Natural killer cell treated with Interleukin-12 subunit alpha and Interleukin-12 subunit beta and Interleukin-15 and Interleukin-18, amount 100 ng/mL, for 72 hours (primary cell): ENCODE results near the gene LRP1. TPM values are rescaled to one million over a fixed set of nuclear protein-coding genes. Genes with fewer than 3 reads are reported as not detected.

Source experiments
- ATAC-seq, 2 donors: fragments of 150-1000 bp; cut with Tn5 transposase in 1 of 2; sonication (Bioruptor Pico), chemical (Tn5 transposase) in 1 of 2; 2 replicates each; pipeline ENCODE4 v1.10.0; 2021
- DNase-seq: peaks from one replicate; pipeline ENCODE4 v3.0.0; 2022; ENCODE audit warnings: low spot score
- H3K27ac Mint-ChIP-seq, 2 donors: 1 replicate in 1 of 2; 2 replicates in 1 of 2; pipeline ENCODE4 v1.8.0; 2022; ENCODE audit warnings: mixed read lengths in 2 of 2, mild to moderate bottlenecking in 1 of 2, moderate library complexity in 1 of 2
- H3K27me3 Mint-ChIP-seq, 2 donors: 1 replicate in 1 of 2; 2 replicates in 1 of 2; pipeline ENCODE4 v1.8.0; 2022; ENCODE audit warnings: mixed read lengths in 2 of 2
- H3K36me3 Mint-ChIP-seq: one replicate; pipeline ENCODE4 v1.8.0; 2022; ENCODE audit warnings: mixed read lengths
- H3K4me1 Mint-ChIP-seq, 2 donors: 1 replicate in 1 of 2; 2 replicates in 1 of 2; pipeline ENCODE4 v1.8.0; 2022; ENCODE audit warnings: low read depth in 2 of 2, mixed read lengths in 2 of 2, mild to moderate bottlenecking in 1 of 2
- H3K4me3 Mint-ChIP-seq: one replicate; pipeline ENCODE4 v1.8.0; 2022; ENCODE audit warnings: mixed read lengths
- H3K9me3 Mint-ChIP-seq: 2 replicates; pipeline ENCODE4 v1.8.0; 2022; ENCODE audit warnings: mixed read lengths
- total RNA-seq, 2 donors: library from RNA; stranded (reverse); gene quantifications; one replicate each; pipeline ENCODE4 v1.2.3, GENCODE V29; 2022

LRP1 gene
- total RNA-seq, 2 donors from 2014 or later: 0.42 to 0.45 TPM

GRCh38 chr12:57221169-57221917 is 93.1 kb downstream of the LRP1 start:
- ATAC-seq: no peak
- peaks cover 44 to 56% of the 10 kb centered on the region in 2 donors for H3K4me1 Mint-ChIP-seq
- H3K4me3 Mint-ChIP-seq: peak overlapping the region; percentile 30
- no peaks in the 10 kb centered on the region for H3K9me3 Mint-ChIP-seq
- no peaks in the 10 kb centered on the region for H3K36me3 Mint-ChIP-seq
- H3K27me3 Mint-ChIP-seq: peaks cover 52 to 75% of the 10 kb centered on the region in 2 donors
- DNase-seq: no peak
- no peak overlapping the region for H3K27ac Mint-ChIP-seq

GRCh38 chr12:57222286-57223190 is 94.3 kb downstream of the LRP1 start:
- peak overlapping the region; percentile 62 for H3K4me3 Mint-ChIP-seq
- H3K27me3 Mint-ChIP-seq: peaks cover 55 to 80% of the 10 kb centered on the region in 2 donors
- H3K9me3 Mint-ChIP-seq: no peaks in the 10 kb centered on the region
- H3K4me1 Mint-ChIP-seq: peaks cover 48 to 60% of the 10 kb centered on the region in 2 donors
- DNase-seq (no peak), ATAC-seq (no peak)
- no peaks in the 10 kb centered on the region for H3K36me3 Mint-ChIP-seq
- peak overlapping the region in 1 of 2 donors; percentile 0 for H3K27ac Mint-ChIP-seq

- ATAC-seq (peak; percentile 92 to 93), DNase-seq (peak; percentile 80)
- peaks cover 49 to 59% of the 10 kb centered on the region in 2 donors for H3K4me1 Mint-ChIP-seq
- peak overlapping the region in 1 of 2 donors; percentile 0 for H3K27ac Mint-ChIP-seq
- peaks cover 51 to 75% of the 10 kb centered on the region in 2 donors for H3K27me3 Mint-ChIP-seq
- no peaks in the 10 kb centered on the region for H3K36me3 Mint-ChIP-seq
- no peaks in the 10 kb centered on the region for H3K9me3 Mint-ChIP-seq
- H3K4me3 Mint-ChIP-seq: peak overlapping the region; percentile 62
Observed at GRCh38 chr12:57223191-57224165, 95.2 kb downstream of the LRP1 start.

- Mint-ChIP-seq H3K27ac (no peak overlapping the region), H3K9me3 (no peaks in the 10 kb centered on the region), H3K27me3 (peaks cover 43 to 65% of the 10 kb centered on the region in 2 donors), H3K4me1 (peaks cover 55 to 63% of the 10 kb centered on the region in 2 donors), H3K4me3 (peak overlapping the region; percentile 62), H3K36me3 (no peaks in the 10 kb centered on the region)
- DNase-seq (no peak), ATAC-seq (no peak)
Observed at GRCh38 chr12:57224278-57224972, 96.1 kb downstream of the LRP1 start.

- Mint-ChIP-seq H3K4me3 (peak overlapping the region; percentile 62), H3K36me3 (peaks cover 4% of the 10 kb centered on the region), H3K27me3 (peaks cover 38 to 58% of the 10 kb centered on the region in 2 donors), H3K27ac (no peak overlapping the region), H3K4me1 (peaks cover 62 to 66% of the 10 kb centered on the region in 2 donors), H3K9me3 (no peaks in the 10 kb centered on the region)
- DNase-seq: no peak
- ATAC-seq: peak; percentile 54 to 65
Observed at GRCh38 chr12:57224973-57225679, 96.8 kb downstream of the LRP1 start.

- H3K27me3 Mint-ChIP-seq: peaks cover 35 to 52% of the 10 kb centered on the region in 2 donors
- H3K36me3 Mint-ChIP-seq: peaks cover 10% of the 10 kb centered on the region
- ATAC-seq (no peak), DNase-seq (no peak)
- peaks cover 65 to 70% of the 10 kb centered on the region in 2 donors for H3K4me1 Mint-ChIP-seq
- H3K4me3 Mint-ChIP-seq: peak overlapping the region; percentile 38
- H3K9me3 Mint-ChIP-seq: no peaks in the 10 kb centered on the region
- no peak overlapping the region for H3K27ac Mint-ChIP-seq
Observed at GRCh38 chr12:57225680-57226210, 97.5 kb downstream of the LRP1 start.

GRCh38 chr12:57226588-57227314 is 98.5 kb downstream of the LRP1 start:
- H3K4me1 Mint-ChIP-seq: peaks cover 64 to 69% of the 10 kb centered on the region in 2 donors
- ATAC-seq (no peak), DNase-seq (no peak)
- no peak overlapping the region for H3K27ac Mint-ChIP-seq
- peak overlapping the region; percentile 38 for H3K4me3 Mint-ChIP-seq
- H3K36me3 Mint-ChIP-seq: peaks cover 11% of the 10 kb centered on the region
- no peaks in the 10 kb centered on the region for H3K9me3 Mint-ChIP-seq
- peaks cover 28 to 42% of the 10 kb centered on the region in 2 donors for H3K27me3 Mint-ChIP-seq

GRCh38 chr12:57227315-57228115 is 99.2 kb downstream of the LRP1 start:
- peaks cover 11% of the 10 kb centered on the region for H3K36me3 Mint-ChIP-seq
- H3K4me3 Mint-ChIP-seq: peak overlapping the region; percentile 38
- H3K4me1 Mint-ChIP-seq: peaks cover 58 to 65% of the 10 kb centered on the region in 2 donors
- no peaks in the 10 kb centered on the region for H3K9me3 Mint-ChIP-seq
- peaks cover 22 to 36% of the 10 kb centered on the region in 2 donors for H3K27me3 Mint-ChIP-seq
- no peak overlapping the region for H3K27ac Mint-ChIP-seq
- DNase-seq: no peak
- no peak for ATAC-seq

GRCh38 chr12:57229046-57229633 is 100.9 kb downstream of the LRP1 start:
- H3K9me3 Mint-ChIP-seq: no peaks in the 10 kb centered on the region
- no peak for DNase-seq
- peak; percentile 8 to 34 for ATAC-seq
- H3K27me3 Mint-ChIP-seq: peaks cover 14 to 25% of the 10 kb centered on the region in 2 donors
- H3K4me3 Mint-ChIP-seq: peak overlapping the region; percentile 96
- peaks cover 42 to 51% of the 10 kb centered on the region in 2 donors for H3K4me1 Mint-ChIP-seq
- H3K36me3 Mint-ChIP-seq: peaks cover 13% of the 10 kb centered on the region
- peak overlapping the region; percentile 98 to 100 for H3K27ac Mint-ChIP-seq

- Mint-ChIP-seq H3K9me3 (no peaks in the 10 kb centered on the region), H3K4me3 (peak within 1 kb of the TSS; percentile 96), H3K27ac (peak within 1 kb of the TSS; percentile 98 to 100), H3K36me3 (peaks cover 19% of the 10 kb centered on the region), H3K27me3 (peaks cover 14 to 25% of the 10 kb centered on the region in 2 donors), H3K4me1 (peaks cover 41 to 55% of the 10 kb centered on the region in 2 donors)
- ATAC-seq (peak; percentile 84 to 92), DNase-seq (peak; percentile 96)
Observed at GRCh38 chr12:57229634-57230380, 101.5 kb downstream of the LRP1 start, which contains the start of gene SHMT2. Gene SHMT2 (plus strand): TSS chr12:57229711. CDS start chr12:57229779, 68 bp downstream.
